ENCODE data around the gene CABCOCO1. TPM values are rescaled to one million over a fixed set of nuclear protein-coding genes. Genes with fewer than 3 reads are reported as not detected.

CABCOCO1 gene
- total RNA-seq, 1 experiment from 2014 or later: not detected

DNA sequence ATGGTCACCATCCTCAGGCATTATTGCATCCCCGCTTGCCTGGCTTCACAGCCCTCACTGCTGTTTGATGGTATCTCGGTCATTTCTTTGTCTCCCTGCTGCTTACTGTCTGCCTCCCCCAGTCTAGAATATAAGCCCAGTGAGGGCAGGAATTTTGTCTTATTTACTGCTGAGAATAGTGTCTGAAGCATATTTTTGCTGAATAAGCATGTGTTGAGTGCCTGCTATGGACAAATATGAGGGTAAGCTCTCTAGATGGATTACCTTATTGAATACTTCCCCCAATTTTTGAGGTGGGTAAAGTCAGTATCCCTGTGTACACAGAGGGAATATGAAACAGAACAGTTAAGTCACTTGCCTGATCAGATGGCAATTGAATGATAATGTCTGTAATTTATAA, 36.5 kb upstream of the CABCOCO1 start:
- no peak for DNase-seq
- no peaks in the 10 kb centered on the region for H3K27me3 ChIP-seq (replicated peaks; ENCODE audit: control insufficient read depth, insufficient read depth, low read length)
- ChIA-PET CTCF (no interaction called here), POLR2A (no interaction called here)
- no peaks in the 10 kb centered on the region for H3K36me3 Mint-ChIP-seq (ENCODE audit: insufficient read depth, unreplicated experiment)
- peaks cover 17% of the 10 kb centered on the region for H3K4me1 ChIP-seq
- peaks cover 23% of the 10 kb centered on the region for H3K4me1 Mint-ChIP-seq (ENCODE audit: low read depth, unreplicated experiment)
- TF ChIP-seq, protein P1, sequence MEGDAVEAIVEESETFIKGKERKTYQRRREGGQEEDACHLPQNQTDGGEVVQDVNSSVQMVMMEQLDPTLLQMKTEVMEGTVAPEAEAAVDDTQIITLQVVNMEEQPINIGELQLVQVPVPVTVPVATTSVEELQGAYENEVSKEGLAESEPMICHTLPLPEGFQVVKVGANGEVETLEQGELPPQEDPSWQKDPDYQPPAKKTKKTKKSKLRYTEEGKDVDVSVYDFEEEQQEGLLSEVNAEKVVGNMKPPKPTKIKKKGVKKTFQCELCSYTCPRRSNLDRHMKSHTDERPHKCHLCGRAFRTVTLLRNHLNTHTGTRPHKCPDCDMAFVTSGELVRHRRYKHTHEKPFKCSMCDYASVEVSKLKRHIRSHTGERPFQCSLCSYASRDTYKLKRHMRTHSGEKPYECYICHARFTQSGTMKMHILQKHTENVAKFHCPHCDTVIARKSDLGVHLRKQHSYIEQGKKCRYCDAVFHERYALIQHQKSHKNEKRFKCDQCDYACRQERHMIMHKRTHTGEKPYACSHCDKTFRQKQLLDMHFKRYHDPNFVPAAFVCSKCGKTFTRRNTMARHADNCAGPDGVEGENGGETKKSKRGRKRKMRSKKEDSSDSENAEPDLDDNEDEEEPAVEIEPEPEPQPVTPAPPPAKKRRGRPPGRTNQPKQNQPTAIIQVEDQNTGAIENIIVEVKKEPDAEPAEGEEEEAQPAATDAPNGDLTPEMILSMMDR (IDR thresholded peaks at IDR 0.05; ENCODE audit: insufficient read depth in 1 of 2, low read depth in 1 of 2, low read length in 1 of 2, severe bottlenecking in 1 of 2, unreplicated experiment in 1 of 2): no peak
- H3K36me3 ChIP-seq (ENCODE audit: control insufficient read depth, insufficient read depth, low read length): no peaks in the 10 kb centered on the region
- H3K9me3 ChIP-seq: no peaks in the 10 kb centered on the region
- no peak overlapping the region for H3K4me3 Mint-ChIP-seq (ENCODE audit: unreplicated experiment)
- no peak overlapping the region for H3K27ac Mint-ChIP-seq (ENCODE audit: unreplicated experiment)
- H3K9me3 Mint-ChIP-seq (ENCODE audit: unreplicated experiment): no peaks in the 10 kb centered on the region
- H3K4me3 ChIP-seq (ENCODE audit: low read depth, low read length): no peak overlapping the region
- peaks cover 2% of the 10 kb centered on the region for H3K27me3 Mint-ChIP-seq (ENCODE audit: insufficient read depth, unreplicated experiment)
- BruUV-seq (replicated peaks): no TSS peak
- intact Hi-C loops (cut with micrococcal nuclease; ENCODE audit: unreplicated experiment): loop anchor here (5.0 to 10.0 kb wide), 2 partner anchors 211 to 289 kb away; no protein-coding TSS in a partner anchor

DNA sequence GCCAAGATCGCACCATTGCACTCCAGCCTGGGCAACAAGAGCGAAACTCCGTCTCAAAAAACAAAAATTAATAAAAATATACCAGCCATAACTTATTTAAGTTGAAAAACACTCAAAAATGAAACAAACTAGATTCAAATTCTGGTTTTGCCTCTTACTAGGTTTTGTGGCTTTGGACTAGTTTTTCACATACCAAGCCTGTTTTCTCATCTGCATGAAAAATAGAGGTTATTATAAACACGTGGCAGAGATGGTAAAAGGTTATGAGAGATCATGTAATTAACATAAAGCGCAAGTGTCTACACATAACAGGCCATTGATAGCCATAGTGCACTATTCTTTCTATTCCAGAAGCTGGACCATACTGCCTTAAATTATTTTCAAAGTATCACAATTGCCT, 35.5 kb upstream of the CABCOCO1 start:
- no peaks in the 10 kb centered on the region for H3K9me3 ChIP-seq
- TF ChIP-seq, protein P1 (IDR thresholded peaks at IDR 0.05; ENCODE audit: insufficient read depth in 1 of 2, low read depth in 1 of 2, low read length in 1 of 2, severe bottlenecking in 1 of 2, unreplicated experiment in 1 of 2): no peak
- no peaks in the 10 kb centered on the region for H3K36me3 Mint-ChIP-seq (ENCODE audit: insufficient read depth, unreplicated experiment)
- peaks cover 2% of the 10 kb centered on the region for H3K27me3 Mint-ChIP-seq (ENCODE audit: insufficient read depth, unreplicated experiment)
- H3K9me3 Mint-ChIP-seq (ENCODE audit: unreplicated experiment): no peaks in the 10 kb centered on the region
- ChIA-PET POLR2A (no interaction called here), CTCF (no interaction called here)
- no peak for DNase-seq
- intact Hi-C loops (cut with micrococcal nuclease; ENCODE audit: unreplicated experiment): loop anchor here (5.0 to 10.0 kb wide), 2 partner anchors 210 to 288 kb away; no protein-coding TSS in a partner anchor
- no peak overlapping the region for H3K27ac Mint-ChIP-seq (ENCODE audit: unreplicated experiment)
- H3K27me3 ChIP-seq (replicated peaks; ENCODE audit: control insufficient read depth, insufficient read depth, low read length): no peaks in the 10 kb centered on the region
- peaks cover 17% of the 10 kb centered on the region for H3K4me1 ChIP-seq
- no peaks in the 10 kb centered on the region for H3K36me3 ChIP-seq (ENCODE audit: control insufficient read depth, insufficient read depth, low read length)
- no TSS peak for BruUV-seq (replicated peaks)
- no peak overlapping the region for H3K4me3 Mint-ChIP-seq (ENCODE audit: unreplicated experiment)
- peaks cover 19% of the 10 kb centered on the region for H3K4me1 Mint-ChIP-seq (ENCODE audit: low read depth, unreplicated experiment)
- no peak overlapping the region for H3K4me3 ChIP-seq (ENCODE audit: low read depth, low read length)

DNA sequence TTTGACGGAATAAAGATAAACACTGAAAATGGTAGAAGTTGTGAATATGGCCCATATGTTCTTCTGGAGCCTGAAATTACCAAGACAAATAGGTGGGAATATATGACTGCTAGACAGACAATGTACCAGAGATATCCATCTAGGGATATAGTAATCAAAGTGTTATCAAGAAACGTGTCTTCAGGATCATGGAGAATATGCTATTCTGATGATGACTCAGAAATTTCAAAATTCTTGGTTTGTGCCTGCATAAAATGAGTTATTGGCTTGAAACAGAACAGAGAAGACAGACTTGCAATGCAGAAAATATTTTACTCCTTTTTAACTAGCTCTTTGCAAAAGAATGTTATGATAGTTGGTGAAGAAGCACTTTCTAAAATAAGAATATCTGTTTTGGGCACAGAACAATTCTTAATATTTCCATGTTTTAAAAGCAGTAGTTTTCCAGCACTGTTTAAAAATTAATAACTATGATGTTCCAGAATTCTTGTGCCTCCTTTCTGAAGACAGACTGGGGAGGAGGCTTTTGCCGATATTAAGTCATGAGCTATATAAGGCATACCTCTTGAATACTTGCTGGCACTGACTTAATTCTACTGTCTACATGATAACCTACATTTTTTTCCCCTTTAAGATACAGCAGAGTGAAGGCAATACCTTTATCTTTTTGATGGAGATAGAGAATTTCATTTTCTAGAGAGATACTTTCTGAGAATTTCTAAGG, 34.4 kb upstream of the CABCOCO1 start:
- CTCF ChIA-PET: no interaction called here
- TF ChIP-seq, protein P1 (IDR thresholded peaks at IDR 0.05; ENCODE audit: insufficient read depth in 1 of 2, low read depth in 1 of 2, low read length in 1 of 2, severe bottlenecking in 1 of 2, unreplicated experiment in 1 of 2): no peak
- Mint-ChIP-seq H3K36me3 (ENCODE audit: insufficient read depth, unreplicated experiment) (no peaks in the 10 kb centered on the region), H3K27me3 (ENCODE audit: insufficient read depth, unreplicated experiment) (peaks cover 2% of the 10 kb centered on the region), H3K9me3 (ENCODE audit: unreplicated experiment) (no peaks in the 10 kb centered on the region), H3K4me3 (ENCODE audit: unreplicated experiment) (peak overlapping the region; percentile 8), H3K27ac (ENCODE audit: unreplicated experiment) (peak overlapping the region; percentile 78), H3K4me1 (ENCODE audit: low read depth, unreplicated experiment) (peaks cover 24% of the 10 kb centered on the region)
- POLR2A ChIA-PET: interaction anchor here (0.5 kb wide), 1 partner anchor 22 kb away, joined by 3 read pairs; no protein-coding TSS in a partner anchor
- H3K4me3 ChIP-seq (ENCODE audit: low read depth, low read length): no peak overlapping the region
- no peaks in the 10 kb centered on the region for H3K27me3 ChIP-seq (replicated peaks; ENCODE audit: control insufficient read depth, insufficient read depth, low read length)
- no peaks in the 10 kb centered on the region for H3K36me3 ChIP-seq (ENCODE audit: control insufficient read depth, insufficient read depth, low read length)
- H3K4me1 ChIP-seq: peaks cover 17% of the 10 kb centered on the region
- DNase-seq: no peak
- H3K9me3 ChIP-seq: no peaks in the 10 kb centered on the region
- BruUV-seq (replicated peaks): no TSS peak
- intact Hi-C loops (cut with micrococcal nuclease; ENCODE audit: unreplicated experiment): loop anchor here (5.0 to 10.0 kb wide), 2 partner anchors 209 to 286 kb away; no protein-coding TSS in a partner anchor
